Measurements from ENCODE around the gene TOX2. TPM values are rescaled to one million over a fixed set of nuclear protein-coding genes. Genes with fewer than 3 reads are reported as not detected.

TOX2 gene
- total RNA-seq, 1 experiment from 2014 or later: not detected

- peaks cover 33% of the 10 kb centered on the region for H3K27me3 Mint-ChIP-seq (ENCODE audit: unreplicated experiment)
- CTCF ChIA-PET: interaction anchor here (0.5 to 0.9 kb wide), 2 partner anchors 70 to 237 kb away, joined by 3 to 8 read pairs; no protein-coding TSS in a partner anchor
- TF ChIP-seq CTCF (IDR thresholded peaks at IDR 0.05; ENCODE audit: unreplicated experiment): no peak
- DNase-seq: no peak
- H3K27ac Mint-ChIP-seq (ENCODE audit: unreplicated experiment): no peak overlapping the region
- H3K4me3 Mint-ChIP-seq (ENCODE audit: low read depth, unreplicated experiment): no peak overlapping the region
- H3K36me3 Mint-ChIP-seq (ENCODE audit: insufficient read depth, unreplicated experiment): no peaks in the 10 kb centered on the region
- no peaks in the 10 kb centered on the region for H3K9me3 Mint-ChIP-seq (ENCODE audit: low read depth, unreplicated experiment)
- no TSS peak for BruUV-seq (replicated peaks)
- no peaks in the 10 kb centered on the region for H3K4me1 Mint-ChIP-seq (ENCODE audit: low read depth, unreplicated experiment)
- intact Hi-C loops (cut with micrococcal nuclease; ENCODE audit: unreplicated experiment): no loop called here
Observed at GRCh38 chr20:43985608-43986316, 71.1 kb downstream of the TOX2 start.

DNA sequence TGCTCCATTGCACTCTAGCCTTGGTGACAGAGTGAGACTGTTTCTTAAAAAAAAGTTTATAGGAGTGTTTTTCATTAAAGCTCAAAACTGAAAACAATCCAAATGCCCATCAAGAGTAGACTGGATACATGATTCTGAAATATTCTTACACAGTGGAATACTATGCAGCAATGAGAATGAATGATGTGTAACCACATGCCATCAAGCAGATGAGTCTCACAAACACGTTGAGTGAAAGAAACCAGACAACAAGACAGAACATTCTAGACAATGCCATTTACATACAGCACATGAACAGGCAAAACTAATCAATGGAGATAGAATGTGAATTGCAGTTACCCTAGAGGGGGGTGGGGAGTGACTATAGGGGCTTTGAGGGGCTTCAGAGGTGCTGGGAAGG lies 72.4 kb downstream of the TOX2 start:
- no peak for DNase-seq
- Mint-ChIP-seq H3K9me3 (ENCODE audit: low read depth, unreplicated experiment) (no peaks in the 10 kb centered on the region), H3K27ac (ENCODE audit: unreplicated experiment) (no peak overlapping the region), H3K4me3 (ENCODE audit: low read depth, unreplicated experiment) (no peak overlapping the region), H3K4me1 (ENCODE audit: low read depth, unreplicated experiment) (no peaks in the 10 kb centered on the region), H3K27me3 (ENCODE audit: unreplicated experiment) (peaks cover 25% of the 10 kb centered on the region), H3K36me3 (ENCODE audit: insufficient read depth, unreplicated experiment) (no peaks in the 10 kb centered on the region)
- intact Hi-C loops (cut with micrococcal nuclease; ENCODE audit: unreplicated experiment): no loop called here
- BruUV-seq (replicated peaks): no TSS peak
- TF ChIP-seq CTCF (IDR thresholded peaks at IDR 0.05; ENCODE audit: unreplicated experiment): no peak
- CTCF ChIA-PET: no interaction called here

DNA sequence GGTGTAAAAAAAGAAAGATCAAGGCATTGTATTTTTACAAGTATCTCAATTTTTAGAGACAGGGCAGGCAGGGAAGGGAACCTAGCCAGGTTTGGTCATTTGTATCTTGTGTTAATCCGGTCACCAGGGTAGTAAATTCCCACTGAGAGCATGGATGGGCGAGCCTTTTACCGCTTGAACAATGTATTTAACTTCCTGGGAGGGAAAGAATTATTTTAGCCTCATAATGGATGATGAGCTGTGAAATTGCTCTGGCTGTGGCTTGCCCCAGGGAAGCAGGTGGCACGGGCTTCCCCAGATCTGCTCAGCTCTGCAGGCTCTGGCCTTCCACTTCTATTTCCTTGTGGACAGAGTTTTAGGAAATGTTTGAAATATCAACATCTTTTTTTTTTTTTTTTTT lies 72.9 kb downstream of the TOX2 start:
- intact Hi-C loops (cut with micrococcal nuclease; ENCODE audit: unreplicated experiment): no loop called here
- no peak for DNase-seq
- Mint-ChIP-seq H3K27ac (ENCODE audit: unreplicated experiment) (no peak overlapping the region), H3K9me3 (ENCODE audit: low read depth, unreplicated experiment) (no peaks in the 10 kb centered on the region), H3K4me1 (ENCODE audit: low read depth, unreplicated experiment) (no peaks in the 10 kb centered on the region), H3K27me3 (ENCODE audit: unreplicated experiment) (peaks cover 20% of the 10 kb centered on the region), H3K4me3 (ENCODE audit: low read depth, unreplicated experiment) (no peak overlapping the region), H3K36me3 (ENCODE audit: insufficient read depth, unreplicated experiment) (no peaks in the 10 kb centered on the region)
- BruUV-seq (replicated peaks): no TSS peak
- no peak for TF ChIP-seq CTCF (IDR thresholded peaks at IDR 0.05; ENCODE audit: unreplicated experiment)
- CTCF ChIA-PET: no interaction called here

DNA sequence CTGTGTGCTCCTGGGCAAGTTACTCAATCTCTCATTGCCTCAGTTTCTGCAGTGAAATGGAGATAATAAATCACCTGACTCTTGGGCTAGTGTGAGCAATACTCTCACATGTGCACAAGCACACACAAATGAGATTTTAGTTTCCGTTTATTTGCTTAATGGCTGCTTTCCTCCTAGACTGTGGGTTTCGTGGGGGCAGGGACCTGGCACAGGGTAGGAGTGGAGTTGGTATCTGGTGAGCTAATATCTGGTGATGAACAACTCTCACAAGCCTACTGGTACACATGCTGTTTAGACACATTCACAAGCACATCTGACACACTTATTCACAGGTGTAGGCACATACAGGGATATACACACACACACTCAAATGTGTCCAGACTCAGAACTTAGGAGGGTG lies 73.8 kb downstream of the TOX2 start:
- Mint-ChIP-seq H3K4me1 (ENCODE audit: low read depth, unreplicated experiment) (no peaks in the 10 kb centered on the region), H3K9me3 (ENCODE audit: low read depth, unreplicated experiment) (no peaks in the 10 kb centered on the region)
- CTCF ChIA-PET: no interaction called here

More for the DNA sequence above, 73.8 kb downstream of the TOX2 start:
- DNase-seq: no peak
- intact Hi-C loops (cut with micrococcal nuclease; ENCODE audit: unreplicated experiment): no loop called here
- BruUV-seq (replicated peaks): no TSS peak
- Mint-ChIP-seq H3K27ac (ENCODE audit: unreplicated experiment) (no peak overlapping the region), H3K27me3 (ENCODE audit: unreplicated experiment) (peaks cover 16% of the 10 kb centered on the region), H3K4me3 (ENCODE audit: low read depth, unreplicated experiment) (no peak overlapping the region), H3K36me3 (ENCODE audit: insufficient read depth, unreplicated experiment) (no peaks in the 10 kb centered on the region)
- TF ChIP-seq CTCF (IDR thresholded peaks at IDR 0.05; ENCODE audit: unreplicated experiment): no peak
